Glomerular endothelial cell (primary cell): Measurements from ENCODE around the gene LGALS12. TPM values are rescaled to one million over a fixed set of nuclear protein-coding genes. Genes with fewer than 3 reads are reported as not detected.
"Not testable (repeated sequence)": the region's sequence is repeated elsewhere in the genome, so short reads cannot be mapped to it uniquely, and the experiment has no call there.

Experiments
- DNase-seq: peaks from one replicate; pipeline ENCODE4 v3.0.0-alpha.2; 2011; ENCODE audit warnings: low read depth, low spot score; ENCODE audit errors: extremely low read depth
- total RNA-seq: library from RNA; depleted of rRNA; stranded (reverse); fragments of >200 nt; gene quantifications from 2 replicates; pipeline ENCODE4 v1.2.3, GENCODE V29; 2015

Gene LGALS12
- total RNA-seq, 1 donor from 2014 or later, result not detected

DNA sequence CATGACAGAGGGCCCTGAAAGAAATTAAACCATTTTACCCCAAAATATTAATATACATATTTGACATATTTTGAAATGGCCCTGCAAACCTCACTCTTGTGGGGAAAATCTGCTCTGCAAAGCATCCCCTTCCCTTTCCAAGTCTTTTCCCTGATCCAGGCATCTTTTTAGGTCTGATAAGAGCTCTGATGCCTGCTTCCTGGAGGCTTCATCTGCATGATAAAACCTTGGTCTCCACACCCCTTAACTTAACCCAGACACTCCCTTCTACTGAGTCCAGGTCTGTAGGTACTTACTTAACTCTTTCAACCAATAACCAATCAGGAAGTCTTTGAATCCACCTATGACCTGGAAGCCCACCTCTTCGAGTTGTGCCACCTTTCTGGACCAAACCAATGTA, 1.8 kb upstream of the LGALS12 start:
- no peak for DNase-seq

DNA sequence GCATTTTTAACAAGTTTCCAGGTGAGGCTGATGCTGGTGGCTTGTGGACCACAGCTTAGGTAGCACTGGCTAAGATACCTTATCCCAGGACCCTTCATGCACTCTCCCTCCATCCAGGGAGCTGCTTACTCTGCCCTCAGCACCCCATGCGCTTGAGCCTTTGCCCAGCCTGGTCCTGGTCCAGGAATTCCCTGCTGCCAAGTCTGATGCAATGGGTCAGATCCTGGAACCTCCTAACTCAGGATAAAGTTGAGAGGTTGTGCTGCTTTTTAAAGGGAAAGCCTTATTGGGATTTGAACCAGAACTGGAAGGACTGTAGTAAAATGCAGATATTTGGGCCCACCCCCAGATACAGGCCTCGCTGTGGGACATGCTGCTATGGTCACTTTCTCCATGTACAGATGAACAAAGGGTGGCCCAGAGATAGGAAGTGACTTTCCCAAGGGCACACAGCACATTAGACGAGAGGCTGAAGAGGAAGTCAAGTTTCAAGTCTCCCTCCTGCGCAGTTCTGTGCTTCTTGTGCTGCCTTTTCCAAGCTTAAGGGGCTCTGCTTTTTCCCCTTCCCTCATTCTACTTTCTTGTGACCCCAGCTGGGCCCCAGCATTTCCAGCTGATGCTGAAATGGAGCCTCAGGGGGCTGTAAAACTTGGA, 824 bp upstream of the LGALS12 start:
- no peak for DNase-seq

DNA sequence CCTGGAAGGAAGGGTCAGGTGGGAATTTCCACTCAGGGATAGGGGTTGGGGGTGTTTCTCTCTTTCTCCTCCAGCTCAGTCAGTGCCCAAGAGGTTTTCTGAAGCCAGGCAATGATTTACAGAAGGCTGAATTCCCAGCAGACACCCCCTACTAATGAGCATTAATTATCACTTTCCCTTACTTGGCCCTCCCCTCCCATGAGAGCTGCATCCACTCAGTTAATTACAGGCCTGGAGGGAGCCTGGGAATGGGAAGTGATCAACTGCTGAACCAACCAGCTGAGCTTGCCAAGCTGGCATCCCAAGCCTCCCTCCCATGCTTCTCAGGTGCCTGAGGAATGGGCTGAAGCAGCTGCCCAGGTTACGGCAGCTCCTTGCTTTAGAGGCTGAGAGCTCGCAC, 992 bp downstream of the LGALS12 start:
- DNase-seq, result no peak

DNA sequence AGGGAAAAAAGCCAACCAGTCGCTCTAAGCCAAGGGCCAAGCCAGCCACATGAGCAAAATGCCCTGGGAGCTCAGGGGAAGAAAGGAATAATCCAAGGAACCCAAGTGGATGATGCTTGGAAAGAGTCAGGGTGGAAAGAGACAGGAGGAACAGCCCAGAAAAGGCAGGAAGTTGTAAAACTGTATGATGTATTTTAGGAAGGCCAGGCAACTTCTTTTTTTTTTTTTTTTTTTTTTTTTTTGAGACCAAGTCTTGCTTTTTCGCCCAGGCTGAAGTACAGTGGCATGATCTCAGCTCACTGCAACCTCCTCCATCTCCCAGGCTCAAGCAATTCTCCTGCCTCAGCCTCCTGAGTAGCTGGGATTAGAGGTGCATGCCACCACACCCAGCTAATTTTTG, 1.6 kb downstream of the LGALS12 start:
- no peak for DNase-seq

DNA sequence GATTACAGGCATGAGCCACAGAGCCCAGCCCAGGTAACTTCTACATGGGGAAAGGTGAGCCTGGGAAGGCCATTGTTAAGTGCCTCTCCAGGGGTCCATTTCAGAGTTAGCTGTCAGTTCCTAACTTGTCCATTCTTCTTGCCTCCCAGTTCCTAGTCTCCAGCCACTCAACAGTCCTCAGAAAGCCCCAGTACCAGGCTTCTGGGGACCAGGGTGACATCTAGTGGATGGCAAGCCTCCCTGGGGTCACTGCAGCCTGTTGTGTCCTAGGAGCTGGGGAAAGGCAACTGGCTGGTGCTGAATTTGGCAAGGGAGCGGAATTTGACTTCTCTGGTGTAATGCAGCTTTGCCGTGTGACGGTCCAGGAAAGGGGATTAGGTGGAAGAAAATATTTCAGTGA, 2.1 kb downstream of the LGALS12 start:
- no peak for DNase-seq

DNA sequence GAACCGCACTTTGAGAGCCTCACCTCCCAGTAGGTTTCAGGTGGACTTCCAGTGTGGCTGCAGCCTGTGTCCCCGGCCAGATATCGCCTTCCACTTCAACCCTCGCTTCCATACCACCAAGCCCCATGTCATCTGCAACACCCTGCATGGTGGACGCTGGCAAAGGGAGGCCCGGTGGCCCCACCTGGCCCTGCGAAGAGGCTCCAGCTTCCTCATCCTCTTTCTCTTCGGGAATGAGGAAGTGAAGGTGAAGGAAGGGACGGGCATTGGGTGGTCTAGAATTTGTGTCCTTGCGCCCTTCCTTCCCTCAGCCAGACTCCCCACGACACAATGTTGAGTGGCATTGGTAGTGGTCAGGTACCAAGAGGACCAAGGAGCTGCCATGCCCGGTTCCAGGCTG, 2.9 kb downstream of the LGALS12 start:
- DNase-seq, result no peak

DNA sequence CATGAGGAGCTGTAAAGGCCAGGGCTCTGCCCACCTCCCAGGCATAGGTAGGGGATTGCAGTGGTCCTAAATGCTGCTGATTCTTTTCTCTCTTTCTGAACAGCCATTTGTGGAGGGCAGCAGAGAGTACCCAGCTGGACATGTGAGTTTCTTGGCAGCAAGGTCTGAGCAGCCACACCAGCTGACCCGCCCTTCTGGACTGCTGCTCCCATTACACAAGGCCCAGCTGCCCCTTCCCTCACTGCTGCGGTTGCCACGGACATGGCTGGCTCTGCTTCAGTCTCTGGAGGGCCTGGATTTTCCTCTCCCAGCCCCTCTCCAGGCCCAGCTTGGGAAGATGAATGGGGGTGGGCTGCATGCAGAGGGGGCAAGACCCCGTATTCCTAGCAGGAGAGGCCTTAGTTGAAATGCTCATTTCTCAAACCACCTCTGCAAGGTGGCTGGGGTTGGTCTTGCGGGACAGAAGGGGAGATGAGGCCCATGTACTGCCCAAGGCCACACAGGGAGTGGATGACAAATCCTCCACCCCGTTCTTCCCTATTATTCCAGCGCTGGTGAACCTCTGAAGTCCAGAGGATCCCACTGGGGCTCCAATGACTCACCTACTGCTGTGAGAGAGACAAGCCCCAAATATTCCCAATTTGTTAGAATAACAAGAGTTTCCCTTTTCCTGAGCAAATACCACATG, 4.6 kb downstream of the LGALS12 start:
- no peak for DNase-seq

DNA sequence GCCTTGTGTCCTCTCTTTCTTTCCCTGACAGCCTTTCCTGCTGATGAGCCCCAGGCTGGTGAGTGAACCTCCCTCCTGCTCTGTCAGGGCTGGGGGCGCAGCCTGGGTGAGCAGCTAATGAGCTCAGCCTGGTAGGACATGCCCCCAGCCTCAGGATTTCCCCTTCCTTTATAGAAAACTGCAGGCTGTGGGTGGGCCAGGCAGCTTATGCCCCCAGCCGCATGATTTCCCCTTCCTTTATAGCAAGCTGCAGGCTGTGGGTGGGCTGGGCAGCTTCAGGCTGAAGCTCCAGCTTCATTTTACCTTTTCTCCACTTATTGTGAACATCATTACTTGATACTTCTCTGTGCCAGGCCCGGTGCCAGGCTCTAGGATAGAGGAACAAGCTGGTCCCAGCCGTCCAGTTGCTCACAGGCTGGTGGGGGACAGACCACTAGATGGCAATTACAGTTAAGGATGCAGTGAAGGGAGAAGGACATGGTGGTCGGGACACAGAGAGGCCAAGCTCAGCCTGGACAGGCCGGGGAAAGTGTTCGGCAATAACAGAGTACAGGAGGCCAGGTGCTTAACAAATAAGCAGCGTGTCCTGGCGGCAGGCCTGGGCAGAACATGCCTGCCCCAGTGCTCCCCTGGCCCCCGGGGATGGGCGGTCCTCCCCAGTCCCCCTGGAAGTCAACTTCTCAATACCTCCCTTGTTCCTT, 5.3 kb downstream of the LGALS12 start:
- DNase-seq, result no peak

DNA sequence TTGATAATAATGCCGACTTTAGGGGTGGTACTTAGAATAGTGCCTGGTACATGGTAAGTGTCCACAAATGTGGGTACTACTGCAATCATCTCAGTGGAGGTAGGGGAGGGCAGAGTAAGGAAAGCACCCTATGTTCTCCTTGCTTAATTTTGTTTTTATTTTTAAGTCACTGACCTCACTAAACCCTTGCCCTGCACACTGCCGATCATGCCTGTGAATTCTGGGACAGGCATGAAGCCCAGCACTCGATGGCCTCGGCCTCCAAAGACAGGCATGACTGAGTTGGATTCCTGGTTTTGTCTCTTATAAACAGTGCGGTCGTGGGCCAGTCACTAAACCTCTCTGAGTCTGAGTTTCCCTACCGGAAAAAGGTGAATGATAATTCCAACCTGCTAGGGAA, 6.9 kb downstream of the LGALS12 start:
- DNase-seq, result no peak

DNA sequence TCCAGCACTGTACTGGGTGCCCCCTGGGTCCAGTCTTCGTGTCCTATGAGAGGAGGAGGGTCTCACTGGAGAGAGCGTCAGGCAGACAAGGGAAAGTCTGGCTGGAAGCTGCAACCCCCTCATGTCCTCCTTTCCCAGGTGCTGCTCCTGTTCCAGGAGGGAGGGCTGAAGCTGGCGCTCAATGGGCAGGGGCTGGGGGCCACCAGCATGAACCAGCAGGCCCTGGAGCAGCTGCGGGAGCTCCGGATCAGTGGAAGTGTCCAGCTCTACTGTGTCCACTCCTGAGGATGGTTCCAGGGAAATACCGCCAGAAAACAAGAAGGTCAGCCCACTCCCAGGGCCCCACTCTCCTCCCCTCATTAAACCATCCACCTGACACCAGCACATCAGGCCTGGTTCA, 10.2 kb downstream of the LGALS12 start:
- no peak for DNase-seq

DNA sequence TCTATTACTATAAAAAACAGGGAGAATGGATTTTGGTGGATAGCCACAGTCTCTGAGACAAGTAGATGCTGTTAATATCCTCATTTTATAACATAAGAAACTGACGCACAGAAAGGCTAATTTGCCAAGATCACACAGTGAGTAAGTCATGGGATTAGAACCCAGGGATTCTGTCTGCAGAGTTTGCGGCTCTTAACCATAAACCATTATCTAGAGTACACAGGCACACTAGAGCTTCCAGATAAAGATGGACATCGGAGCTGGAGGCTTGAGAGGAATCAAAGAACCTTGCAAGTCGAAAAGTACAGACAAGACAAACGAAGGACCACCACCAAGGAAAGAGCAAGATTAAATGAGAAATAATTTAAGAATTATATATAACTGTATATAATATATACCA, 11.3 kb downstream of the LGALS12 start:
- DNase-seq, result no peak

DNA sequence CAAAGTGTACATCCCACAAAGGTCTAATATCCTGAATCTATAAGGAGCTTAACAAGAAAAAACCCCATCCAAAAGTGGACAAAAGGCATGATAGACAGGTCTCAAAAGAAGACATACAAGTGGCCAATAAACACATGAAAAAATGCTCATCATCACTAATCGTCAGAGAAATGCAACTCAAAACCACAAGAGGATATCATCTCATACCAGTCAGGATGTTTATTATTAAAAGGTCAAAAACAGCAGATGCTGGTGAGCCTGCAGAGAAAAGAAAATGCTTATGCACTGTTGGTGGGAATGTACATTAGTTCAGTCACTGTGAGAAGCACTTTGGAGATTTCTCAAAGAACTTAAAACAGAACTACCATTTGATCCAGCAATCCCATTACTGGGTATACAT, 12.7 kb downstream of the LGALS12 start:
- DNase-seq, result no peak

DNA sequence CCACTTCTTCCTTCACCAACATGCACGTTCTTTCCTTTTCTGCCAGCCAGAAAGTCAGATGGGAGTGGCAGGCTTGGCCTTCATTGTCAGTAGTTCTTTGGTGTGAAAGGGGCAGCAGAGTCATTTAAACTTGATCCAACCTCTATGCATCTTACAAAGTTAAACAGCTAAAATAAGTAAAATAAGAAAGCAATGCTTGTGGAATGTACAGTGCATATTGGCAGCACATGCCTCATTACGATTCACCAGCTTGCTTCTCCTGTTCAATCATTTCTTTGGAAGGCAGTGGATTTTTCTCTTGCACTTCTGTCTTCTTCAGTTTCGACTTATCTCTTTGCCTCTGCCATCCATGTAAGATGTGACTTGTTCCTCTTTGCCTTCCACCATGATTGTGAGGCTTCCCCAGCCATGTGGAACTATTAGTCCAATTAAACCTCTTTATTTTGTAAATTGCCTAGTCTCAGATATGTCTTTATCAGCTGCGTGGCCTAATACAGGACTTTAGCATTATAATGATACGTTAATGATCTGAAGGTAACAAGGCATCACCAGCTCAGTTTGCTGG, 14.8 kb downstream of the LGALS12 start:
- no peak for DNase-seq

DNA sequence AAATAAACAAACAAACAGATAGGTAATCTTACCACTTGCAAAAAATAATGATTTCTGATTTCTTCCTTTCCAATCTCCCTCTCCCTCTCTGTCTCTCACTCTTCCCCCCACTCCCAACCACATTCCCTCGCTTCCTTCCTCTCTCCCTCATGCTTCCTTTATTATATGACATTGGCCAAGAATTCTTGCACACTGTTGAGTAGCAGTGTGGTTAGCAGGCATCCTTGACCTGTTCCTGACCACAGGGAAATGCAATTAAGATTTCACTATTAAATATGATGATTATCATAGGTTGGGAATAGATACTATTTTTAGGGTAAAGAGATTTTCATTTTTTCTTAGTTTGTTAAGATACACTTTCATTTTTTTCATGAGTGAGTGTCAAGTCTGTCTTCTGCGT, 16.0 kb downstream of the LGALS12 start:
- no peak for DNase-seq

DNA sequence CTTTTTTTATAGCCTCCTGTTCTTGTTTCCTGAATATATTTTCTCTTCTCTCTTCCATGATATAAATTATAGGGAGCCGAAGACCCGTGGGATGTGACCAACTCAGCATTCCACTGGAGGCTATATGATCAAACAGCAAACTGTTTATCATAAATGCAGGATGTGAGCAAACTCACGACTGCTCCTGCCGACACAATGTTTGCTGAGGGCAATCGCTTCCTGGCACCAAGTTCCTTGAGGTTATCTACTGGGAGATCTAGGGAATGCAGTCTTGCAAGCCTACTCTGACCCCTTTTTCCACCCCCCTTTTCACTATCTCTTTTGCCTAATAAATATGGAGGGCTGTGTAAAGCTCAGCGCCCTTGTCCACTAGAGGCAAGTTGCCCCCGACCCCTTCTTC, 17.3 kb downstream of the LGALS12 start:
- DNase-seq, result no peak

DNA sequence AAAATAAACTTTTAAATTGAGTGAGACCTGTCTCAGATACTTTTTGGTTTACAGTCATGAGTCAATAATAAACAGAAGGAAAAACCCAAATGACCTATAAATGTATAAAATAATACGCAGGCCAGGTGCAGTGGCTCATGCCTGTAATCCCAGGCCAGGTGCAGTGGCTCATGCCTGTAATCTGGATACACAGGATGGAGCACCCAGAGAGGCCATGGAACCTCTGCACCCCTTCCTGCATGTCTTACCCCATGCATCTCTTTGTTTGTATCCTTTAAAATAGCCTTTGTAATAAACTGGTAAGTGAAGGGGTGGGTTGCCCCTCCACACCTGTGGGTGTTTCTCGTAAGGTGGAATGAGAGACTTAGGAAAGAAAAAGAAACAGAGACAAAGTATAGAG, 21.8 kb downstream of the LGALS12 start:
- no peak for DNase-seq

DNA sequence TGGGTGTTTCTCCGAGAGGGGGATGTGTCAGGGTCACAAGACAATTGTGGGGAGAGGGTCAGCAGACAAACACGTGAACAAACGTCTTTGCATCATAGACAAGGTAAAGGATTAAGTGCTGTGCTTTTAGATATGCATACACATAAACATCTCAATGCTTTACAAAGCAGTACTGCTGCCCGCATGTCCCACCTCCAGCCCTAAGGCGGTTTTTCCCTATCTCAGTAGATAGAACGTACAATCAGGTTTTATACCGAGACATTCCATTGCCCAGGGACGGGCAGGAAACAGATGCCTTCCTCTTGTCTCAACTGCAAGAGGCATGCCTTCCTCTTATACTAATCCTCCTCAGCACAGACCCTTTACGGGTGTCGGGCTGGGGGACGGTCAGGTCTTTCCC, 22.3 kb downstream of the LGALS12 start:
- not testable (repeated sequence) for DNase-seq

DNA sequence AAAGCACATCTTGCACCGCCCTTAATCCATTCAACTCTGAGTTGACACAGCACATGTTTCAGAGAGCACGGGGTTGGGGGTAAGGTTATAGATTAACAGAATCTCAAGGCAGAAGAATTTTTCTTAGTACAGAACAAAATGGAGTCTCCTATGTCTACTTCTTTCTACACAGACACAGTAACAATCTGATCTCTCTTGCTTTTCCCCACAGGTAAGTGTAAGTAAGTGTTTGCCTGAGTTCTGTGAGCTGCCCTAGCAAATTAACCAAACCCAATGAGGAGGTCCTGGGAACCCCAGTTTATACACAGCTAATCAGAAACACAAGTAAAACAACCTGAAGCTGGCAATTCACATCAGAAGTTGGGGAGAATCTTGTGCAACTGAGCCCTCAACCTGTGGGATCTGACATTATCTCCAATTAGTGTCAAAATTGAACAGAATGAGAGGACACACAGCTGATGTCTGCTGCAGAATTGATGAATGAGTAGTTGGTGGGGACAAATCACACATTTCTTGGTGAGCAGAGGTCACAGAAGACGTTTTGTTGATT, 22.9 kb downstream of the LGALS12 start:
- DNase-seq, result not testable (repeated sequence)

DNA sequence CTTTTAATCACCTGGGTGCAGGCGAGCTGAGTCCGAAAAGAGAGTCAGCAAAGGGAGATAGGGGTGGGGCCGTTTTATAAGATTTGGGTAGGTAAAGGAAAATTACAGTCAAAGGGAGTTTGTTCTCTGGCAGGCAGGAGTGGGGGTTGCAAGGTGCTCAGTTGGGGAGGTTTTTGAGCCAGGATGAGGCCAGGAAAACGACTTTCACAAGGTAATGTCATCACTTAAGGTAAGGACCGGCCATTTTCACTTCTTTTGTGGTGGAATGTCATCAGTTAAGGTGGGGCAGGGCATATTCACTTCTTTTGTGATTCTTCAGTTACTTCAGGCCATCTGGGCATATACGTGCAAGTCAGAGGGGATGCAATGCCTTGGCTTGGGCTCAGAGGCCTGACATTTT, 23.5 kb downstream of the LGALS12 start:
- DNase-seq, result not testable (repeated sequence)

DNA sequence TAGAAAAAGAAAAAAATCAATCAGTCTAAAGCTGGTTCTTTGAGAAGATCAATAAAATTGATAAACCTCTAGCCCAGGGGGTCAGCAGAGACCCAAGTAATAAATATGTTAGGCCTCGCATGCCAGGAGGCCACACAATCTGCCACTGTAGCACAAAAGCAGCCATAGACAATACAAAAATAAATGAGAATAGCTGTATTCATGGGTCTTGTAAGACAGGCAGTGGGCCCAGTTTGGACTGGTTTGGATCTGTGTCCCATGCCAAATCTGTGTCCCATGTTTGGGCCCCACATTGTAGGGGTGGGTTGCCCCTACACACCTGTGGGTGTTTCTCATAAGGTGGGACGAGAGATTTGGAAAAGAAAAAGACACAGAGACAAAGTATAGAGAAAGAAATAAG, 24.1 kb downstream of the LGALS12 start:
- no peak for DNase-seq

DNA sequence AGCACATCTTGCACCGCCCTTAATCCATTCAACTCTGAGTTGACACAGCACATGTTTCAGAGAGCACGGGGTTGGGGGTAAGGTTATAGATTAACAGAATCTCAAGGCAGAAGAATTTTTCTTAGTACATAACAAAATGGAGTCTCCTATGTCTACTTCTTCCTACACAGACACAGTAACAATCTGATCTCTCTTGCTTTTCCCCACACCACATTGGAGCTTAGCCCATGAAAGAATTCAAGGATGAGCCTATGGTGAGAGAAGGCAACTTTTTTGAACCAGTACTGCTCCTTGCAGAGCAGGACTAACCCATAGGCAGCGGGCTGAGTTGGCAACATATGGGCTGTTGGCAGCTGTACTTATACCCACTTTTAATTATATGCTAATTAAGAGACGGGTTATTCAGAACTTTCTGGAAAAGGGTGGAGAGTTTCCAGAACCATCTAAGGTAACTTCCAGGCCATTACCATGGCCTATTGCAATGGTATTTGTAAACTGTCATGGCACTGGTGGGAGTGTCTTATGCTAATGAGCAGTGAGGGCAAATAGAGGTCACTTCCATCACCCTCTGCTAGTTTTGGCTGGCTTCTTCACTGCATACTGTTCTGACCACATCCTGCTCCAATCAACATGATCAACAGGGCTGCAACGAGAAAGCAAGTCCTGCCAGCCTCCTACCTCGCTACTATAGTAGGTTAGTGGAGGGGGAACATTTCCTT, 25.3 kb downstream of the LGALS12 start:
- not testable (repeated sequence) for DNase-seq
